Skin epidermis (tissue), 12 donors: Measurements from ENCODE around the gene HS6ST3.
"Not testable (repeated sequence)": the region's sequence is repeated elsewhere in the genome, so short reads cannot be mapped to it uniquely, and the experiment has no call there.

Experiments
- H3K27ac ChIP-seq, 21 experiments: fragments of 200-600 bp; sonication (generic) in 11 of 21; one replicate each; pipeline ENCODE4 v1.5.0; 2020; ENCODE audit warnings: mild to moderate bottlenecking in 3 of 21, inconsistent platforms in 2 of 21, moderate library complexity in 2 of 21
- H3K4me3 ChIP-seq, 7 experiments: fragments of 200-600 bp; sonication (generic) in 2 of 7; one replicate each; pipeline ENCODE4 v1.5.0; 2020; ENCODE audit warnings: inconsistent platforms in 2 of 7, mild to moderate bottlenecking in 2 of 7, moderate library complexity in 1 of 7

The HS6ST3 gene

DNA sequence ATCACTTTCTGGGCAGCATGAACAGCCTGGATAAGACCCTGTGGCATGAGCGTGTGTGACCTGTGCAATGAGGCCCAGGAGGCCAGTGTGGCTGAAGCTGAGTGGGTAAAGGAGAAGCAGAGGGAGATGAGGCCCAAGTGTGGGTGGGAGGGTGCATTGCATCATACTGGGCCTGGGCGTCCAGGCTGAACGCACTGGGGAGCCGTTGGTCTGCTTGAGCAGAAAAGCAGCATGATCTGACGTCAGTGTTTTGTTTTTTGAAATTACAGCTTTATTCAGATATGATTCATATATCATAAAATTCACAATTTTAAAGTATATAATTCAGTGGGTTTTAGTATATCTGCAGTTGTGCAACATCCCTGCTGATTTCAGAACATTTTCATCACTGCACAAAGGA lies 409.7 kb downstream of the HS6ST3 start:
- H3K27ac ChIP-seq = no peak overlapping the region
- H3K4me3 ChIP-seq = no peak overlapping the region

DNA sequence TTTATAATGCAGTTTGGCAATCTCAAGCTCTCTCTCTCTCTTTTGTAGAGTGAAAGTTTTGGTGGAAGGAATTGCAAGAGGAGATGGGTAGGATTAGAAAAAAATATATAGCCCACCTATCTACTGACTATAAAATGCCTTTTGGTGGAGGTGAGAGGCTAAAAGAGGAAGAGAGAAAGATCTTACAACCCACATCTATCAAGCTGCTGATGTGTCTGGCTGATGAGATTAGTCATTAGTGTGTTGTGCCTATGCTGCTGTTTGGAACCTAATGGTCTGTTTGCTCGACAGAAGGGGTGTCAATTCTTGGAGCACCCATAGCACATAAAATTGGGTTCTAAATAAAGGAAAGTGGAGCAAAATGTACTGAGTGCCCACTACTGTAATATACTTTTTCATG lies 411.0 kb downstream of the HS6ST3 start:
- Histone ChIP-seq H3K27ac (no peak overlapping the region), H3K4me3 (no peak overlapping the region)

- Histone ChIP-seq H3K27ac (no peak overlapping the region), H3K4me3 (no peak overlapping the region)
Observed at GRCh38 chr13:96503481-96503880, 413.6 kb downstream of the HS6ST3 start.

DNA sequence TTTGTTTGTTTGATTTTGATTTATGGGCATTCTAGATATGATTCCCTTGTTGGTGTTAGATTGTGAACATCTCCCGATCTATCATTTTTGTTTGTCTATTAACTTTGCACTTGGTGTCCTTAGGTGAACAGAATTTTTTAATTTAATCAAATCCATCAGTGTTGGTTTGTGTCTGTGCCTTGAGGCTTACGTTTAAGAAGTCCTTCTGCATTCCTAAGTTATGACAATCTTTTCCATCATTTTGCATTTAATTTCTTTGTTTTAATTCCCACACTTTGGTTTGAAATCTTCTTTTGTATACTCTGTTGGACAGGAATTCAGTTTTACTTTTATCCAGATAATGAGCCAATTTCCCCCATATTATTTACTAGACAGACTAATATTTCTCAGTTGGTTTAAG lies 421.7 kb downstream of the HS6ST3 start:
- H3K27ac ChIP-seq = no peak overlapping the region
- H3K4me3 ChIP-seq = no peak overlapping the region

DNA sequence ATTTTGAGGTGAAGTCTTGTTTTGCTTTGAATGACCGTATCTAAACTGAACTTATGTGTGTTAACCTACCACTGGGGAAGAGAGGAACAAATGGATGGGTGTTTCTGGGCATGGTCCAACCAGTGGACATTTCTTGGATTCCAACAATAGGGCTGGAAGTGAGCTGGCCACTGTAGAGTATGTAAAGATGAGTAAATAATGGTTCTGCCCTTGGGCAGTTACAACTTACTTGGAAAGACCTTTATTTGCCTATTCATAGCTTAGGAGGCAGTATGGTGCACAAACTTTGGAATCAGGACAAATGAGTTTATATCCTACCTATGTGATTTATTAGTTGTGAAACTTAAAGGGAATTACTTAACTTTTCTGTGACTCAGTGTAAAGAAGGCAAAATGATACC lies 429.5 kb downstream of the HS6ST3 start:
- Histone ChIP-seq H3K4me3 (no peak overlapping the region), H3K27ac (no peak overlapping the region)

GRCh38 chr13:96524398-96525020 lies 434.6 kb downstream of the HS6ST3 start:
- not testable (repeated sequence) for H3K4me3 ChIP-seq, H3K27ac ChIP-seq

DNA sequence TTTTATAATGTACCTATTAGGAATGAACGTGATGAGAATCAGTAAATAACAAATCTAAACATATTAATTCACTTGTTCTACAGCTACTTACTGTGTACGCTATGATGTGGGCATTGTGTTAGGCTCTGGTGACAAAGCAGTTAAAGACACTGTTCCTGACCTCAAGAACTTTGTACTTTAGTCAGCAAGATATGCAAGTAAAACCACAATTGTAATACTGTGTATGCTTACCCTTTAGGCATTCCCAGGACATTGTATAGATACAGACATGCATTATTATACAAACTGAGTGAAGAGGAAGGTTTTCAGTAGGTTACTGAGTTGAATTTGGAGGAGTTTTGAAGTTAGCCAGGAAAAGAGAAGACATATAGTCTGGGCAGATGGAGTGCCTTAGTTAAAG lies 435.8 kb downstream of the HS6ST3 start:
- no peak overlapping the region for H3K4me3 ChIP-seq
- no peak overlapping the region for H3K27ac ChIP-seq

GRCh38 chr13:96527497-96527896 lies 437.6 kb downstream of the HS6ST3 start:
- Histone ChIP-seq H3K4me3 (no peak overlapping the region), H3K27ac (no peak overlapping the region)

- H3K27ac ChIP-seq = no peak overlapping the region
- no peak overlapping the region for H3K4me3 ChIP-seq
Observed at GRCh38 chr13:96532804-96533203, 442.9 kb downstream of the HS6ST3 start.

DNA sequence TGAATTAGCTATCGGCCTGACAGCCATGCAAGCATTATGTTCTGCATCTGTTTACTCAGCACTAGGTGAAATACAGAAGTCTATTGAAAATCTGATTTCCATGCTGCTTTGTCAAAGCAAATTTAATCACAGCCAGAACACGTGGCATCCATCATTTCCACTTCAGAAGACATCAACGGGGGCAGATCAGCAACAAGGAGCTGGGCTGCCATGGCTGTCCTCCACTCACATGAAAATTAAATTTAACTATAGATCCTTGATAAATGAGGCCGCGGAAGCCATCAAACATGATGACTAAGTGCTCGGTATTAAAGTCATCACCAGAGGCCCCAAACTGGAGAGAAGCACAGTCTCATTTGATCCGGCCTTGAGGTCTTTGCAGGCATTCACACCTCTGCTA lies 443.5 kb downstream of the HS6ST3 start:
- H3K27ac ChIP-seq = no peak overlapping the region
- no peak overlapping the region for H3K4me3 ChIP-seq

DNA sequence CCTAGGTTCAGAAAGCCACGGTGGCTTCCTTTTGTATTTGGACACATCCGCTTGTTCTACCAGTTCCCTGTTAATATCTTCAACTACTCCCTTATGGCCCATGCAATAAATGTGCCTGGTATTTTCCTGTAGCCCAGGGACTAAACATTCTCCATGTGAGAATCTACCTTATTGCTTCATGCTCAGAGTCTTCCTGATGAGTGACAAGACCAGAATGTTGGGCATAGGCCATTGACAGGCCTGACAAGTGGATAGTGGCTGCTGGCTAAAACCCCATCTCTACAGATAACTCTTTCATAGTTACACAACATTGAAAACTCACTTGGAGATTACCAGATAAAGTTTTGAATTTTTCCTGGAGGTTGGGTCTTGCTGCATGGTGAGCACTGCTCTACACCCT lies 449.9 kb downstream of the HS6ST3 start:
- Histone ChIP-seq H3K4me3 (no peak overlapping the region), H3K27ac (no peak overlapping the region)

DNA sequence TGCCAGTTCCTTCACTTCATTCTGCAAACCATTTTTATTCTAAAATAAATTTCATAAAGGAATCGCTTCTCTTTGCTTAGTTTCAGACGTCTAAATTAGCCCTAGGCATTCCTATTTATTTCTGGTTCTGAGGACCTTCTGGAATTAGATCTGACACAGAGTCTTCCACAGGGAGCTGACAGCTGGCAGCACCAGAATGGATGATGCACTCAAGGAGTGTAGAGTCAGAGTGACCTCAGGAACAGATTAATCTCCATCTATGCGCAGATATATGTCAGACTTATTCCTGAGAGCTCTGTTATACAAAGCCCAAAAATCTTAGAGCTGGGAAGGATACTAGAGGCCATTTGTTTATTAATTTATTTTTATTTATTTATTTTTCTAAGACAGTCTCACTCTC lies 450.8 kb downstream of the HS6ST3 start:
- no peak overlapping the region for H3K27ac ChIP-seq

DNA sequence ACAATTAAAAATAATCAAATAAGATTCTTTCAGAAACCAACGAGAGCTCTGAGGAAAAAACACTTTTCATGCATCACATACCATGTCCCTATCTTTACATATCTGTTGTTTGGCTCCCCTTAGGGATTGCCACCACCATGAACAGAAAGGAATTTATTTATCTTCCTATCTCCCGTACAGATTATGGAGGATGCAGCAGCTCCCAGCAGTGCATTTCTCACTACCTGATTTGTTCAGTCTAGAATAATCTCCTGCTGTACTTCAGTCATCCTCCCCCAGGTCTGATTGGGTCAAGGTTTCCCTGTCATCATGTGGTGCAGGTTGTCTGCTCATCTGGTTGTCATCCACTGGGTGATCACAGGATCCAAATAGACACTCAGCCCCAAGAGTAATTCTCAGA lies 453.1 kb downstream of the HS6ST3 start:
- no peak overlapping the region for H3K4me3 ChIP-seq
- H3K27ac ChIP-seq = no peak overlapping the region

More for the DNA sequence above, 450.8 kb downstream of the HS6ST3 start:
- no peak overlapping the region for H3K4me3 ChIP-seq

DNA sequence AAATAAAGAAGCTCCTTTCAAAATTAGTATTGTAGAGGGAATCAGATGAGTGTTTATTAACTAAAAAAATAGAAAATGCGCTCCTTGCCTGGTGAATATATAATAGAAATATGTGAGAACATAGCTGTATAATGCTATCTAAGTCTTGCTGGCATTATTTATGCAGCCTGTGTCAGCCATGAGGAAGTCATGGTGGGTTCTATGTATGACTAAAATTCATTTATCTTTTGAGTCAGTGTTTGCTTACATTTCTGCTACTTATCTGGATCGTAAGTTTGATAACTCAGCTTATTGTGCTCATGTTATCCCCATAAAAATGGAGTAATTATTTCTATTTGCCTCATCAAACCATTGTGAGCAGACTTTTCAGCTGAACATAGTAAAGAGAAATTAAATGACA lies 455.1 kb downstream of the HS6ST3 start:
- no peak overlapping the region for H3K4me3 ChIP-seq
- no peak overlapping the region for H3K27ac ChIP-seq

DNA sequence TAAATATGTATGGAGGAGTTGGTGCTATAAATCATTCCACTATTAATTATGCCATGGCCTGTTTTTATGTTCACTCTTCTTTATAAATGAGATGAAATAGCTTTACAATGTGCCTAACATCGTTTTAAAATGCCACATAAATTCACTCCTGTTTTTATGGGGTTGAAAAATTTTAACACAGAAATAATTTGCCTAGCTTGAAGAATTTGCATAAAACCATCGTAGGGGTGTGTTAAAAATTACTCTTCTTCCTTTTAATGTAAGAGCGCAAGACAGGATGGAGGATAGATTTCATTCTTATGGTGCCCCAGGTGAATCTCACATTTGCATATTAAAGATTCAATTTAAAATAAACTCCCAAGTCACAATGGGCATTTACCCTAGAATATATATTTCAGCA lies 456.6 kb downstream of the HS6ST3 start:
- no peak overlapping the region for H3K27ac ChIP-seq

GRCh38 chr13:96551546-96551945 lies 461.6 kb downstream of the HS6ST3 start:
- Histone ChIP-seq H3K4me3 (no peak overlapping the region), H3K27ac (no peak overlapping the region)

More for the DNA sequence above, 456.6 kb downstream of the HS6ST3 start:
- no peak overlapping the region for H3K4me3 ChIP-seq

GRCh38 chr13:96552559-96552958 lies 462.7 kb downstream of the HS6ST3 start:
- no peak overlapping the region for H3K27ac ChIP-seq

GRCh38 chr13:96553796-96554195 lies 463.9 kb downstream of the HS6ST3 start:
- no peak overlapping the region for H3K27ac ChIP-seq
- H3K4me3 ChIP-seq = no peak overlapping the region

More at GRCh38 chr13:96552559-96552958, 462.7 kb downstream of the HS6ST3 start:
- no peak overlapping the region for H3K4me3 ChIP-seq

DNA sequence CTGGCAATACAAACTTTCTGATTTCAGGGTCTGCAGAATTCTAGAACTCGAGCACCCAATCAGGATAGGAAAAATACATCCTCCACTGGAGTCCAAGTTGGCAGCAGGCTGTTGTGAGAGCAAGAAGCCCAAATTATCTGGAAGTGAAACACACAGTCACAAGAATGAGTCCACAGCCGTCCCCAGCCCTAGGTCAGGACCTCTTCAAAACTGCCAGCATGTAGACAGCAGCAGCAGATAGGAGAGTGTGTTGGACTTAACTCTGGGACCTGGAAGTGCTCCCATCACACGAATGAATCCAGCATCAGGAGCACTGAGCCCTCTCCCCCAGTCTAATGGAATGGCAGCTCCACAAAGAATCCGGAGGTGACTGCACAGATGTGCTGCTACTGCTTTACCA lies 483.7 kb downstream of the HS6ST3 start:
- no peak overlapping the region for H3K4me3 ChIP-seq
- H3K27ac ChIP-seq = no peak overlapping the region

GRCh38 chr13:96575423-96576320 lies 485.8 kb downstream of the HS6ST3 start:
- no peak overlapping the region for H3K4me3 ChIP-seq
- peak overlapping the region in 2 of 21 experiments; percentile 10 to 72 for H3K27ac ChIP-seq

DNA sequence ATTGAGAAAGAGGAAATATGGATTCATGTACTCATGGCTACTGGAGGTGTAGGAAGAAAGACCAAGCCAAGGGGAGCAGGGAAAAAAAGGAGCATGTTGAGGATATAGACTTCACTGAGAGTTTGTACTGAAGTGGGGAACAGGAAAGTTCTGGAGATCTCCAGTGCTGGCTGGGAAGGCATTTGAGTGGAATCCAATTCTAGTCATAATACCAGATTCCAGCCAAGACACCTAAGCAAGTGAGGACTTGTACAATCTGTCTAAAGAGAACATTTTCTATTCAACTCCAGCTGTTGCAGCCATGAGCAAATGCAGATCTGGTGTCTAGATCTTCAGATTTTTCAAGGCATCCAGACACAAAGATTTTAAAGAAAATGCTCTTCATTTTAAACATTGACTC lies 491.8 kb downstream of the HS6ST3 start:
- Histone ChIP-seq H3K27ac (peak overlapping the region in 1 of 21 experiments; percentile 31), H3K4me3 (no peak overlapping the region)
